Stimulated activated CD4-positive, alpha-beta T cell treated with anti-CD3 and anti-CD28 coated beads, TNF-alpha, amount 100 ng/mL, for 4 hours (primary cell): ENCODE measurements around the gene DAB2IP.

Experiments
- DNase-seq, 3 experiments: peaks; one replicate each; pipeline ENCODE4 v3.0.0-alpha.2; 2020; ENCODE audit warnings: low read depth in 3 of 3

Gene DAB2IP

GRCh38 chr9:121759996-121760395 is 108.6 kb downstream of the DAB2IP start:
- no peak for DNase-seq

GRCh38 chr9:121760571-121760970 is 109.1 kb downstream of the DAB2IP start:
- no peak for DNase-seq

- DNase-seq = no peak
These were observed 111.7 kb downstream of the DAB2IP start for GRCh38 chr9:121763131-121763530.

GRCh38 chr9:121763561-121764370 is 112.3 kb downstream of the DAB2IP start:
- DNase-seq = no peak

GRCh38 chr9:121764371-121764730 is 112.9 kb downstream of the DAB2IP start:
- no peak for DNase-seq

- DNase-seq = no peak
These were observed 113.9 kb downstream of the DAB2IP start for GRCh38 chr9:121765021-121765950.

- no peak for DNase-seq
These were observed 114.7 kb downstream of the DAB2IP start for GRCh38 chr9:121766081-121766683.

- no peak for DNase-seq
These were observed 115.8 kb downstream of the DAB2IP start for GRCh38 chr9:121767171-121767769.

GRCh38 chr9:121768416-121769015 is 117.1 kb downstream of the DAB2IP start:
- DNase-seq = no peak

- no peak for DNase-seq
These were observed 118.5 kb downstream of the DAB2IP start for GRCh38 chr9:121769939-121770338.

GRCh38 chr9:121770415-121771273 is 119.2 kb downstream of the DAB2IP start:
- no peak for DNase-seq

- no peak for DNase-seq
These were observed 120.0 kb downstream of the DAB2IP start for GRCh38 chr9:121771418-121771817.

GRCh38 chr9:121771851-121772599 is 120.6 kb downstream of the DAB2IP start:
- no peak for DNase-seq

- no peak for DNase-seq
These were observed 121.3 kb downstream of the DAB2IP start for GRCh38 chr9:121772600-121773285.

- no peak for DNase-seq
These were observed 122.0 kb downstream of the DAB2IP start for GRCh38 chr9:121773286-121773953.

- DNase-seq = no peak
These were observed 122.7 kb downstream of the DAB2IP start for GRCh38 chr9:121773954-121774714.

- no peak for DNase-seq
These were observed 123.5 kb downstream of the DAB2IP start for GRCh38 chr9:121774715-121775613.
